ENCODE results near the gene PLBD1. TPM values are rescaled to one million over a fixed set of nuclear protein-coding genes. Genes with fewer than 3 reads are reported as not detected.

The PLBD1 gene
- total and polyA plus RNA-seq, 2 donors (not counting 1 experiment from before 2014, with no cell fraction given), result 0.76 to 5.1 TPM

DNA sequence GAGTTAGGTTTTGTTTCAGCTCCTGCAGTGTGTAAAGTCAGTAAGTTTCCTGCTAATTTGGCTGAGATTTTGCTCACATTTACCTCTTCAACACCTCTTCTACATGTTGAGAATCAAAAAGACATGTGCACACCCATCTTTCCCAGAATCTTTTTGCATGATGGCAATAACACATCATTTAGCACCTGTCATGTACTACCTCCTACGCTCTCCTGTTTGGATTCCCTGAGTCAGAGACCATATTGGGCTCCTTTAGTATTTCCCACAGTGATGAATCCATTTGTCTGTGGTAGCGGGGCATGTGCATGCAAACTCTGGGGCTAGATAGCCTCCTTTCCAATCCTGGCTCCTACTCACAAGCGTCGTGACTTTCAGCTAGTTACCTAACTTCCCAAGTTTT is 20.1 kb downstream of the PLBD1 start:
- Histone ChIP-seq H2AFZ (ENCODE audit: low read length) (no peak overlapping the region), H3K9me3 (ENCODE audit: control insufficient read depth, insufficient read depth, low read depth, low read length) (no peaks in the 10 kb centered on the region), H3K9ac (ENCODE audit: insufficient read depth, low read length) (no peak overlapping the region), H3K36me3 (ENCODE audit: control insufficient read depth, insufficient read depth, low read length) (no peaks in the 10 kb centered on the region), H3K27me3 (ENCODE audit: control insufficient read depth, insufficient read depth, low read length) (no peaks in the 10 kb centered on the region), H3K79me2 (ENCODE audit: control insufficient read depth, insufficient read depth, low read length) (no peaks in the 10 kb centered on the region), H3K4me1 (ENCODE audit: control insufficient read depth, extremely low read depth, insufficient read depth, low read length) (no peaks in the 10 kb centered on the region), H3K4me3 (replicated peaks in 1 of 4; ENCODE audit: control extremely low read depth in 1 of 4, insufficient read depth in 1 of 4, low read depth in 3 of 4, low read length in 4 of 4) (no peak overlapping the region), H4K20me1 (ENCODE audit: control insufficient read depth, extremely low read depth, insufficient read depth, low read length) (no peaks in the 10 kb centered on the region), H3K27ac (ENCODE audit: insufficient read depth, low read length) (no peak overlapping the region), H3K4me2 (ENCODE audit: extremely low read depth, insufficient read depth, low read length) (no peak overlapping the region)
- TF ChIP-seq, protein P1, sequence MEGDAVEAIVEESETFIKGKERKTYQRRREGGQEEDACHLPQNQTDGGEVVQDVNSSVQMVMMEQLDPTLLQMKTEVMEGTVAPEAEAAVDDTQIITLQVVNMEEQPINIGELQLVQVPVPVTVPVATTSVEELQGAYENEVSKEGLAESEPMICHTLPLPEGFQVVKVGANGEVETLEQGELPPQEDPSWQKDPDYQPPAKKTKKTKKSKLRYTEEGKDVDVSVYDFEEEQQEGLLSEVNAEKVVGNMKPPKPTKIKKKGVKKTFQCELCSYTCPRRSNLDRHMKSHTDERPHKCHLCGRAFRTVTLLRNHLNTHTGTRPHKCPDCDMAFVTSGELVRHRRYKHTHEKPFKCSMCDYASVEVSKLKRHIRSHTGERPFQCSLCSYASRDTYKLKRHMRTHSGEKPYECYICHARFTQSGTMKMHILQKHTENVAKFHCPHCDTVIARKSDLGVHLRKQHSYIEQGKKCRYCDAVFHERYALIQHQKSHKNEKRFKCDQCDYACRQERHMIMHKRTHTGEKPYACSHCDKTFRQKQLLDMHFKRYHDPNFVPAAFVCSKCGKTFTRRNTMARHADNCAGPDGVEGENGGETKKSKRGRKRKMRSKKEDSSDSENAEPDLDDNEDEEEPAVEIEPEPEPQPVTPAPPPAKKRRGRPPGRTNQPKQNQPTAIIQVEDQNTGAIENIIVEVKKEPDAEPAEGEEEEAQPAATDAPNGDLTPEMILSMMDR (conservative IDR thresholded peaks at IDR 0.05 in 1 of 2, IDR thresholded peaks at IDR 0.05 in 1 of 2; ENCODE audit: low read depth in 1 of 2, low read length in 2 of 2), result no peak
- no peak for TF ChIP-seq EZH2 (IDR thresholded peaks at IDR 0.05; ENCODE audit: low read length, missing control alignments)
- DNase-seq (ENCODE audit: low read depth in 2 of 2), result no peak

DNA sequence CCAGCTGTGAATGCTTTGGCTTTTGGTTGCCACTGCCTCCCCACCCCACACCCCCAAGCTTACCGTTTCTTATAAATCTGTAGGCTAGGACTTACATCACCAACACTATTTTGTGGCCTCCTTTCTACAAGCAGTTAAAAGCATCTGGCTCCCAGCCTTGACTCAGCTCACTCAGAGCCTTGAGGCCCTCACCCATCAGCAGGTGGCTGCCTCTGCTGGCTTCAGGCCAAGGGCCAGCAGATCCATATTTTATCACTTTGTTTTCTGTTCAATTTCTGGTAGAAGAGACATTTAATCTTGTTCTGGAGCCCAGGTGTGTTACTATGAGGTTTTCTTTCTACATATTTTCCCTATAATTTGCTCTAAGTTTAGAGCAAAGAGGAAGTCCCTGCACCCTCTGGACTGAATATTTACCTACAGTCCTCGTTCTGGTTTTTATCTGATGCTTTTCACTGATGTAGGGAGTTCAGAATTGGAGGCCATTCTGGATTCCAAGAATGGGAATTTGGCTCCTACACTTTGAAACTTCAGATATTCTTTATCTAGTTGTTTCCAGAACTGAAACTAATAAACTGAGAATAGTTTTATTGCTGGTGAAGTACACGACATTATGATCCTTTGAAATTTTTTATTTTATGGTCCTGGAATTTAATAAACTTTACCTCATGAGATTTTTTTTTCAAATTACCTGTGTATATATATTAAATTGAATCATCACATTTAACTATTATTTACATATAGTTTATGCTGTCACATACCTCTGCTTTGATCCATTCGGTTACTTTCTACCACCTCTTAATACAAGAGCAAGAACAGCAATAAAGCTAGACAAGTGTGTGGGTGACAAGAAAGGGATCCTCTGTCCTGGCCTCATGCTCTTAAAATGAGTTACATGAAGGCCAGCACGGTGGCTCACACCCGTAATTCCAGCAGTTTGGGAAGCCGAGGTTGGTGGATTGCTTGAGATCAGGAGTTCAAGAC is 22.2 kb downstream of the PLBD1 start:
- Histone ChIP-seq H3K9ac (ENCODE audit: insufficient read depth, low read length) (no peak overlapping the region), H3K27ac (ENCODE audit: insufficient read depth, low read length) (no peak overlapping the region), H3K4me2 (ENCODE audit: extremely low read depth, insufficient read depth, low read length) (no peak overlapping the region), H3K27me3 (ENCODE audit: control insufficient read depth, insufficient read depth, low read length) (no peaks in the 10 kb centered on the region), H3K79me2 (ENCODE audit: control insufficient read depth, insufficient read depth, low read length) (no peaks in the 10 kb centered on the region), H3K4me1 (ENCODE audit: control insufficient read depth, extremely low read depth, insufficient read depth, low read length) (no peaks in the 10 kb centered on the region), H3K9me3 (ENCODE audit: control insufficient read depth, insufficient read depth, low read depth, low read length) (no peaks in the 10 kb centered on the region), H3K4me3 (replicated peaks in 1 of 4; ENCODE audit: control extremely low read depth in 1 of 4, insufficient read depth in 1 of 4, low read depth in 3 of 4, low read length in 4 of 4) (no peak overlapping the region), H3K36me3 (ENCODE audit: control insufficient read depth, insufficient read depth, low read length) (no peaks in the 10 kb centered on the region), H2AFZ (ENCODE audit: low read length) (no peak overlapping the region), H4K20me1 (ENCODE audit: control insufficient read depth, extremely low read depth, insufficient read depth, low read length) (no peaks in the 10 kb centered on the region)
- no peak for TF ChIP-seq EZH2 (IDR thresholded peaks at IDR 0.05; ENCODE audit: low read length, missing control alignments)
- TF ChIP-seq, protein P1 (conservative IDR thresholded peaks at IDR 0.05 in 1 of 2, IDR thresholded peaks at IDR 0.05 in 1 of 2; ENCODE audit: low read depth in 1 of 2, low read length in 2 of 2), result no peak
- DNase-seq (ENCODE audit: low read depth in 2 of 2), result no peak

DNA sequence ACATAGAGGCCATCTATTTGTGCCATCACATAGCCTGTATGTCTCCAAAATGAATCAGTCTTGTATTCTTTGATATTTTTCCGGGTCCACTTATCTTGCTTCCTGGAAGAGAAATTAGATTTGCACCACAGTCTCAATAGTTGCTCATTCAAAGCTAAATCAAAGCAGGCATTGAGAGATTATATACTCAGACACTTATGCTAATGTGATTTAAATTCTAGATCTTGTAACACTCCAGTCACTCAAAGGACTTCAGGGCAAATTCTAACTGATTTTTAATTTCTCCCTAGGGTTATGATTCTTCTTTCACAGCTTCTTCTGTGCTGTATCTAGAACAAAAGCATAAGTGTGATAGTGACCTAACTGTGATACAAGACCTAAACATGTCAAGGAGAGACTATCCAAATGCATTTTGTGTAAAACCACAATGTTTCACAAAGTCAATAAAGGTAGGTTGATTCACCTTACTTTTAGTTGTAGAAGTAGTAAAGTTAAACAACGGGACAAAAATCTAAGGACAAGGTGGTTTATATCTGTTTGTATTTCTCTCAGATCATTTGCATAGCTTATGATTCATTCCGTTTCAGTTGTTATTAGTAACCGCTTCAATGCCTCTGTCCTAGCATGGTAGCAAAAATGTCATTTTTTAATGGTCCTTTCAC is 26.8 kb downstream of the PLBD1 start:
- H3K36me3 ChIP-seq (ENCODE audit: control insufficient read depth, insufficient read depth, low read length), result no peaks in the 10 kb centered on the region

More for the DNA sequence above, 26.8 kb downstream of the PLBD1 start:
- Histone ChIP-seq H3K27ac (ENCODE audit: insufficient read depth, low read length) (no peak overlapping the region), H3K27me3 (ENCODE audit: control insufficient read depth, insufficient read depth, low read length) (no peaks in the 10 kb centered on the region), H2AFZ (ENCODE audit: low read length) (no peak overlapping the region), H4K20me1 (ENCODE audit: control insufficient read depth, extremely low read depth, insufficient read depth, low read length) (no peaks in the 10 kb centered on the region), H3K4me2 (ENCODE audit: extremely low read depth, insufficient read depth, low read length) (no peak overlapping the region), H3K4me3 (replicated peaks in 1 of 4; ENCODE audit: control extremely low read depth in 1 of 4, insufficient read depth in 1 of 4, low read depth in 3 of 4, low read length in 4 of 4) (no peak overlapping the region), H3K9me3 (ENCODE audit: control insufficient read depth, insufficient read depth, low read depth, low read length) (no peaks in the 10 kb centered on the region), H3K79me2 (ENCODE audit: control insufficient read depth, insufficient read depth, low read length) (no peaks in the 10 kb centered on the region), H3K9ac (ENCODE audit: insufficient read depth, low read length) (no peak overlapping the region), H3K4me1 (ENCODE audit: control insufficient read depth, extremely low read depth, insufficient read depth, low read length) (no peaks in the 10 kb centered on the region)
- no peak for DNase-seq (ENCODE audit: low read depth in 2 of 2)
- no peak for TF ChIP-seq EZH2 (IDR thresholded peaks at IDR 0.05; ENCODE audit: low read length, missing control alignments)
- TF ChIP-seq, protein P1 (conservative IDR thresholded peaks at IDR 0.05 in 1 of 2, IDR thresholded peaks at IDR 0.05 in 1 of 2; ENCODE audit: low read depth in 1 of 2, low read length in 2 of 2), result no peak

All from fibroblast of lung (primary cell).